ENCODE measurements around the gene DSCAM.

The DSCAM gene

GRCh38 chr21:40835184-40835694 lies 11.7 kb downstream of the DSCAM start:
- DNase-seq, result no peak

- DNase-seq, result no peak
Measured at GRCh38 chr21:40833184-40833583, 13.8 kb downstream of the DSCAM start.

- no peak for DNase-seq
Measured at GRCh38 chr21:40832316-40832715, 14.6 kb downstream of the DSCAM start.

- no peak for DNase-seq
Measured at GRCh38 chr21:40830836-40831235, 16.1 kb downstream of the DSCAM start.

- no peak for DNase-seq
Measured at GRCh38 chr21:40829791-40830190, 17.2 kb downstream of the DSCAM start.

- DNase-seq, result no peak
Measured at GRCh38 chr21:40829308-40829707, 17.6 kb downstream of the DSCAM start.

- no peak for DNase-seq
Measured at GRCh38 chr21:40827509-40827908, 19.4 kb downstream of the DSCAM start.

GRCh38 chr21:40819071-40819900 lies 27.7 kb downstream of the DSCAM start:
- no peak for DNase-seq

GRCh38 chr21:40813918-40814317 lies 33.0 kb downstream of the DSCAM start:
- DNase-seq, result no peak

- no peak for DNase-seq
Measured at GRCh38 chr21:40809673-40810197, 37.2 kb downstream of the DSCAM start.

- no peak for DNase-seq
Measured at GRCh38 chr21:40803101-40803500, 43.9 kb downstream of the DSCAM start.

GRCh38 chr21:40800126-40800525 lies 46.8 kb downstream of the DSCAM start:
- no peak for DNase-seq

- no peak for DNase-seq
Measured at GRCh38 chr21:40797891-40798290, 49.1 kb downstream of the DSCAM start.

- no peak for DNase-seq
Measured at GRCh38 chr21:40797410-40797809, 49.5 kb downstream of the DSCAM start.

GRCh38 chr21:40796464-40796863 lies 50.5 kb downstream of the DSCAM start:
- DNase-seq, result no peak

GRCh38 chr21:40795313-40795712 lies 51.6 kb downstream of the DSCAM start:
- no peak for DNase-seq

GRCh38 chr21:40792691-40793456 lies 54.1 kb downstream of the DSCAM start:
- no peak for DNase-seq

- no peak for DNase-seq
Measured at GRCh38 chr21:40788635-40789034, 58.3 kb downstream of the DSCAM start.

GRCh38 chr21:40783404-40783803 lies 63.6 kb downstream of the DSCAM start:
- DNase-seq, result no peak

GRCh38 chr21:40770435-40771055 lies 76.4 kb downstream of the DSCAM start:
- no peak for DNase-seq

GRCh38 chr21:40769231-40769630 lies 77.7 kb downstream of the DSCAM start:
- no peak for DNase-seq

- no peak for DNase-seq
Measured at GRCh38 chr21:40768056-40768455, 78.9 kb downstream of the DSCAM start.

GRCh38 chr21:40766381-40766780 lies 80.6 kb downstream of the DSCAM start:
- no peak for DNase-seq
